NOMO-1 (cell line): ENCODE measurements around the gene TMEM269.
A peak's percentile ranks its signal among the peaks of the same experiment; 100 is the strongest.

Experiments used
- DNase-seq, 2 experiments: peaks; one replicate each; lab custom pipeline; 2025; ENCODE audit not compliant: unreplicated experiment in 2 of 2; lab: John Stamatoyannopoulos, UW

The TMEM269 gene

GRCh38 chr1:42784946-42785693 lies at the start of gene TMEM269:
Gene TMEM269 (plus strand): TSS chr1:42784991. CDS start chr1:42789894, 4,903 bp downstream.
- no peak for DNase-seq

- DNase-seq: no peak
Observed at GRCh38 chr1:42735056-42735455, 49.7 kb upstream of the TMEM269 start.

GRCh38 chr1:42735477-42736105 lies 49.2 kb upstream of the TMEM269 start:
- no peak for DNase-seq

- DNase-seq: peak in 1 of 2 experiments; percentile 5
Observed at GRCh38 chr1:42736152-42736551, 48.6 kb upstream of the TMEM269 start.

- no peak for DNase-seq
Observed at GRCh38 chr1:42736571-42737200, 48.1 kb upstream of the TMEM269 start.

GRCh38 chr1:42737257-42737656 lies 47.5 kb upstream of the TMEM269 start:
- DNase-seq: peak; percentile 90 to 94

GRCh38 chr1:42737986-42738677 lies 46.7 kb upstream of the TMEM269 start:
- no peak for DNase-seq

- no peak for DNase-seq
Observed at GRCh38 chr1:42738678-42739226, 46.0 kb upstream of the TMEM269 start.

GRCh38 chr1:42739753-42740700 lies 44.8 kb upstream of the TMEM269 start, which contains the start of gene CLDN19:
Gene CLDN19 (minus strand): TSS chr1:42740236. CDS start chr1:42740063, 173 bp downstream.
- no peak for DNase-seq

- DNase-seq: no peak
Observed at GRCh38 chr1:42740851-42741580, 43.8 kb upstream of the TMEM269 start.

- no peak for DNase-seq
Observed at GRCh38 chr1:42741706-42742105, 43.1 kb upstream of the TMEM269 start.

GRCh38 chr1:42742141-42742540 lies 42.6 kb upstream of the TMEM269 start:
- no peak for DNase-seq

- no peak for DNase-seq
Observed at GRCh38 chr1:42742617-42743316, 42.0 kb upstream of the TMEM269 start.

GRCh38 chr1:42743317-42744147 lies 41.3 kb upstream of the TMEM269 start:
- no peak for DNase-seq

- no peak for DNase-seq
Observed at GRCh38 chr1:42744148-42744413, 40.7 kb upstream of the TMEM269 start.

- no peak for DNase-seq
Observed at GRCh38 chr1:42745851-42746250, 38.9 kb upstream of the TMEM269 start.

GRCh38 chr1:42746436-42747105 lies 38.2 kb upstream of the TMEM269 start:
- no peak for DNase-seq
